Colonic mucosa (tissue), 4 donors: ENCODE results near the gene STT3B. TPM values are rescaled to one million over a fixed set of nuclear protein-coding genes. Genes with fewer than 3 reads are reported as not detected.
"Not testable (repeated sequence)": the region's sequence is repeated elsewhere in the genome, so short reads cannot be mapped to it uniquely, and the experiment has no call there.

Experiments used
- DNase-seq: peaks from one replicate; pipeline ENCODE4 v3.0.0-alpha.2; 2020
- H3K27ac ChIP-seq: fragments of 200-600 bp; one replicate; pipeline ENCODE4 v1.8.0; 2021
- H3K27me3 ChIP-seq: fragments of 200-600 bp; one replicate; pipeline ENCODE4 v1.8.0; 2021
- H3K36me3 ChIP-seq: fragments of 200-600 bp; one replicate; pipeline ENCODE4 v1.8.0; 2021
- H3K4me1 ChIP-seq: fragments of 200-600 bp; one replicate; pipeline ENCODE4 v1.8.0; 2021; ENCODE audit warnings: mild to moderate bottlenecking
- H3K4me3 ChIP-seq: fragments of 200-600 bp; one replicate; pipeline ENCODE4 v1.8.0; 2021
- H3K9ac ChIP-seq, 2 donors: one replicate each; pipeline ENCODE4 v1.7.0; 2013; ENCODE audit warnings: control low read depth in 2 of 2, low read depth in 2 of 2, low read length in 2 of 2
- H3K9me3 ChIP-seq: fragments of 200-600 bp; one replicate; pipeline ENCODE4 v1.8.0; 2021
- intact Hi-C: fragments of 100-400 bp; cut with DNase I; formaldehyde crosslinking; loops from one replicate; pipeline ENCODE4 v1.14.1; 2022
- total RNA-seq, 2 donors: library from RNA; stranded (reverse); fragmentation: NEBNext Ultra II Directional in 1 of 2; extraction: Animal tissue kit (Norgen Biotek cat#: 25700) in 1 of 2; gene quantifications; one replicate each; pipeline ENCODE4 v1.2.1, GENCODE V29; 2021
- TF ChIP-seq, protein P1 (sequence below): fragments of 200-600 bp; IDR thresholded peaks from one replicate; pipeline ENCODE4 v1.8.0; 2022; ENCODE audit warnings: antibody characterized with exemption, mild to moderate bottlenecking
- donor health status: healthy.
- donor health status: DM: no; HTN: no; CAD: no.
- donor health status: DM: no; HTN: no; CAD: no.

Gene STT3B
- total RNA-seq, 2 donors from 2014 or later = 118 to 143 TPM

DNA sequence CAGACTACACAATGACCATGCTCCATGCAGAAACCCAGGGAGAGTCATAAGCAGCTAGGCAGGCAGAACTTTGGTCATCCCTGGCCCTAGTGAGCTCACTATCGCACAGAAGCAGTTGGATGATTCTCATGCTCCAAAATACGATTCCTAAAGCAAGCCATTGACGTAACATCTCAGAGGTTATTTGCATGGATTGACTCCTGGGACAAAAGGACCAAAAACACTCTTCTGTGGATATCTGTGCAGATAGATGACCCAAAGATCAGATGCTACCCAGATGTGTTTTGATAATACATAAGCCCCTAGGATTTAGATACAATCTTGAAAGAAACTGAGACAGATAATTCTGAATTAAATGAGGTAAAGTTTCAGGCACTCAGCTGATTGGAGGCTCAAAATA is 33.4 kb upstream of the STT3B start:
- intact Hi-C loops = no loop called here
- H3K9ac ChIP-seq = no peak overlapping the region
- H3K27me3 ChIP-seq = no peaks in the 10 kb centered on the region
- H3K36me3 ChIP-seq = no peaks in the 10 kb centered on the region
- H3K4me3 ChIP-seq = no peak overlapping the region
- no peak overlapping the region for H3K27ac ChIP-seq
- DNase-seq = no peak
- H3K4me1 ChIP-seq = no peaks in the 10 kb centered on the region
- no peaks in the 10 kb centered on the region for H3K9me3 ChIP-seq
- TF ChIP-seq, protein P1, sequence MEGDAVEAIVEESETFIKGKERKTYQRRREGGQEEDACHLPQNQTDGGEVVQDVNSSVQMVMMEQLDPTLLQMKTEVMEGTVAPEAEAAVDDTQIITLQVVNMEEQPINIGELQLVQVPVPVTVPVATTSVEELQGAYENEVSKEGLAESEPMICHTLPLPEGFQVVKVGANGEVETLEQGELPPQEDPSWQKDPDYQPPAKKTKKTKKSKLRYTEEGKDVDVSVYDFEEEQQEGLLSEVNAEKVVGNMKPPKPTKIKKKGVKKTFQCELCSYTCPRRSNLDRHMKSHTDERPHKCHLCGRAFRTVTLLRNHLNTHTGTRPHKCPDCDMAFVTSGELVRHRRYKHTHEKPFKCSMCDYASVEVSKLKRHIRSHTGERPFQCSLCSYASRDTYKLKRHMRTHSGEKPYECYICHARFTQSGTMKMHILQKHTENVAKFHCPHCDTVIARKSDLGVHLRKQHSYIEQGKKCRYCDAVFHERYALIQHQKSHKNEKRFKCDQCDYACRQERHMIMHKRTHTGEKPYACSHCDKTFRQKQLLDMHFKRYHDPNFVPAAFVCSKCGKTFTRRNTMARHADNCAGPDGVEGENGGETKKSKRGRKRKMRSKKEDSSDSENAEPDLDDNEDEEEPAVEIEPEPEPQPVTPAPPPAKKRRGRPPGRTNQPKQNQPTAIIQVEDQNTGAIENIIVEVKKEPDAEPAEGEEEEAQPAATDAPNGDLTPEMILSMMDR = no peak

DNA sequence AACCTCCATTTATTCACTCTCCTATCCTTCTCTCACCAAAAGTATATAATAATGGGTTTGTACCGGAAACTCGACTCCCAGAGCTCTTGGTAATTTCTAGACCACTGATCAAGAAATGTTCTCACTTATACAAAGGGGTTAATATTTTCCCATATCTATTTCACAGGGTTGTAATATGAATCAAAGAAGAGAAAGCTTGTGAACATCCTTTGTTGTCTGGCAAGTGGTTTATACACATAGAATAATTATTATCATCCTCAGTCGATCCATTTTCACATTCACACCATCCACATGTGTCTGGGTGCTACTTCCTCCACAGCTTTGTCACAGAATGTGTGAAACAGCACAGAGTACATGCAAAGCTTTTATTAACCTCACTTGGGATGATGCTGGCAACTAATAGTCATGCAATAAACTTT is 29.9 kb upstream of the STT3B start:
- Histone ChIP-seq H3K4me1 (no peaks in the 10 kb centered on the region), H3K9ac (no peak overlapping the region), H3K27me3 (no peaks in the 10 kb centered on the region), H3K4me3 (no peak overlapping the region), H3K36me3 (no peaks in the 10 kb centered on the region), H3K27ac (no peak overlapping the region), H3K9me3 (no peaks in the 10 kb centered on the region)
- DNase-seq = no peak
- TF ChIP-seq, protein P1 = no peak
- intact Hi-C loops = no loop called here

DNA sequence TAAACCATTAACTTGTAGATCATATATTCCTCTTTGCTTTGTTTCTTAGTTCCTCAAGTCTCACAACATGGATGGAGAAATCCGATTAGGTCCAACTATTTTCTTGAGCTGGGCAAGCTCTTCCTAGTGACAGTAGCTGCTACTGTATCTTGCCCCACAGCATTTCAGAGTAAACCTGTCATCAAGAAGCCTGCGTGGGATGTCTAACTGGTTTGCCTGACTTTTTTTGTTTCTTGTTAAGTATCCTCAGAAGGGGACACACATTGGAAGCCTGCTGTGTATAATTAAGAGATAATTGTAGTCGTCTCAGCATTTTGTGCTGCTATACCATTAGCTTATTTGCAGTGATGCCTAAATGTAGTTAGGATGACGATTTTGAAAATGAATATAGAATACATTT is 29.3 kb upstream of the STT3B start:
- H3K27me3 ChIP-seq = no peaks in the 10 kb centered on the region
- H3K9me3 ChIP-seq = no peaks in the 10 kb centered on the region
- DNase-seq = no peak
- H3K27ac ChIP-seq = no peak overlapping the region
- H3K36me3 ChIP-seq = no peaks in the 10 kb centered on the region
- no peak overlapping the region for H3K9ac ChIP-seq
- no peak overlapping the region for H3K4me3 ChIP-seq
- intact Hi-C loops = no loop called here
- H3K4me1 ChIP-seq = no peaks in the 10 kb centered on the region
- TF ChIP-seq, protein P1 = no peak

DNA sequence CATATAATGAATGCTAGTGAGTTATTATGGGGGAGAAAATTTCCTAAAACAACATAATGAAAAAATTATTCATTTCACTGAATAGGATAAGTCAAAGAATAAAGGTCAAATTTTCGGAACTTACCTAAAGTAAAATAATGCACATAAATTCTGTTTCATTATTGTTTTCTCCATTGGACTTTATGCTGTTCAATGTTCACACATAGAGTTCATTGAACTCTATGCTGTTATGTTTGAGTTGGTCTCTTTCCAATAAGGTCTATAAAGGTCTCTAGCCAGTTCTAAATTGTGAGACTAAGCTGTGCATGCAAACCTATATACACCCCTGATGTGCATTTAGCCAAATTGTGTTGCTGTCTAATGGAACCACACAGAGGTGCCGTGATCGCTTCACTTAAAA is 28.5 kb upstream of the STT3B start:
- no peak for DNase-seq

DNA sequence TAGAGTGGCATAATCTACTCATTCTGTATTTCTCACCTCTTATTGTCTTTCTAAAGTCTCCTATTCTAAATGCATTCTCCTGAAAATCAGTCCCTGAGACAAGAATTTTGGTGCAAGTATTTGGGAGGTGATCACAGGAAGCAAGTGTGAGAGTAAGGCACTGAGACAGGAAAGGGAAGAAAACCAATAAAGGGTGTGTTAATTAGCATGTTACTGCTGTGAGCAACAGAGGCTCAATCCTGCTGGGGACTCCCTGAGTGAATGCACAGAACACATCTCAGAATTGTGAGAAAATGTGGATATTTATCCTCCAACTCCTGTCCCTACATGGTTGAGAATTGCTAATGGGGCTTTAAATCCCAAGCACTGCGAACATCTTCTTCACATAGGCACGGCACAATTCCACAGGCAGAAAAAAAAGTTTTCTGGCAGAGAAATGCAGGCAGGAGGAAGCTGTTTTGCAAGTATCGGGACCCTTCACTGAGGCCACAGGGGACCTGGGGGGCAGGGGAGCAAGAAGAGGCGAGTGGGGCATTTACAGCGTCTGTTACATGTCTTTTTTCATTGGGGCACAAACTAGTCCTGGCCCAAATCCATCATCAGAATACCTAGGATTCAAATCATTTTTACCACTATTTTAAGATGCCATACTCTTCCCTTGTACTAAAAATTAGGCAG is 27.2 kb upstream of the STT3B start:
- Histone ChIP-seq H3K9me3 (no peaks in the 10 kb centered on the region), H3K27me3 (no peaks in the 10 kb centered on the region)
- intact Hi-C loops = no loop called here

More for the DNA sequence above, 28.5 kb upstream of the STT3B start:
- H3K9ac ChIP-seq = no peak overlapping the region
- no peaks in the 10 kb centered on the region for H3K9me3 ChIP-seq
- intact Hi-C loops = no loop called here
- no peaks in the 10 kb centered on the region for H3K4me1 ChIP-seq
- H3K27ac ChIP-seq = no peak overlapping the region
- no peaks in the 10 kb centered on the region for H3K36me3 ChIP-seq
- H3K27me3 ChIP-seq = no peaks in the 10 kb centered on the region
- TF ChIP-seq, protein P1 = no peak
- no peak overlapping the region for H3K4me3 ChIP-seq

DNA sequence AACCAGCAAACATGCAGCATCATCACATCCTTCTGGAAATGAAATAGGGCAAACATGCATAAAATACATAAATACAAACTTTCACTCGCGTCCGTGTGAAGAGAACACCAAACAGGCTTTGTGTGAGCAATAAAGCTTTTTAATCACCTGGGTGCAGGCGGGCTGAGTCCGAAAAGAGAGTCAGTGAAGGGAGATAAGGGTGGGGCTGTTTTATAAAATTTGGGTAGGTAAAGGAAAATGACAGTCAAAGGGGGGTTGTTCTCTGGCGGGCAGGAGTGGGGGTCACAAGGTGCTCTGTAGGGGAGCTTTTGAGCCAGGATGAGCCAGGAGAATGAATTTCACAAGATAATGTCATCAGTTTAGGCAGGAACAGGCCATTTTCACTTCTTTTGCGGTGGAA is 26.2 kb upstream of the STT3B start:
- H3K9ac ChIP-seq, DNase-seq, H3K27me3 ChIP-seq, H3K36me3 ChIP-seq, intact Hi-C loops, H3K4me1 ChIP-seq, H3K4me3 ChIP-seq, H3K27ac ChIP-seq, H3K9me3 ChIP-seq: not testable (repeated sequence)

More for the DNA sequence above, 27.2 kb upstream of the STT3B start:
- H3K36me3 ChIP-seq = no peaks in the 10 kb centered on the region
- no peak overlapping the region for H3K4me3 ChIP-seq
- no peaks in the 10 kb centered on the region for H3K4me1 ChIP-seq
- DNase-seq = no peak
- H3K9ac ChIP-seq = no peak overlapping the region
- no peak overlapping the region for H3K27ac ChIP-seq
- TF ChIP-seq, protein P1 = no peak
